Measurements from ENCODE around the gene OR2L5. TPM values are rescaled to one million over a fixed set of nuclear protein-coding genes. Genes with fewer than 3 reads are reported as not detected.

OR2L5 gene
- total RNA-seq, 4 donors from 2014 or later: not detected

DNA sequence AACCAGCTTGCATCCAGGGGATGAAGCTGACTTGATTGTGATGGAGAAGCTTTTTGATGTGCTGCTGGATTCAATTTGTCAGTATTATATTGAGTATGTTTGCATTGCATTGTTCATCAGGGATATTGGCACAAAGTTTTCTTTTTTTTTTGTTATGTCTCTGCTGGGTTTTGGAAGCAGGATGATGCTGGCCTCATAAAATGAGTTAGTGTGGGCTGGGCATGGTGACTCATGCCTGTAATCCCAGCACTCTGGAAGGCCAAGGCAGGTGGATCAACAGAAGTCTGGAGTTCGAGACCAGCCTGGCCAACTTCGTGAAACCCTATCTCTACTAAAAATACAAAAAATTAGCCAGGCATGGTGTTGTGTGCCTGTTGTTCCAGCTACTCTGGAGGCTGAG is 41.8 kb downstream of the OR2L5 start:
- Histone ChIP-seq H3K36me3 (no peaks in the 10 kb centered on the region), H3K27ac (no peak overlapping the region), H3K9me3 (peaks cover 0 to 24% (median 0%) of the 10 kb centered on the region in 3 donors), H3K4me1 (no peaks in the 10 kb centered on the region), H3K27me3 (no peaks in the 10 kb centered on the region), H3K4me3 (no peak overlapping the region)
- 50 to 57% methylated on average over 2 of the region's 2 CpGs for WGBS, 2 donors (ENCODE audit: low coverage in 1 of 2)
- no peak for ATAC-seq
- TF ChIP-seq EP300 (IDR thresholded peaks at IDR 0.05) (no peak), POLR2AphosphoS5 (IDR thresholded peaks at IDR 0.05) (no peak), POLR2A (IDR thresholded peaks at IDR 0.05) (no peak)
- TF ChIP-seq, protein P1, sequence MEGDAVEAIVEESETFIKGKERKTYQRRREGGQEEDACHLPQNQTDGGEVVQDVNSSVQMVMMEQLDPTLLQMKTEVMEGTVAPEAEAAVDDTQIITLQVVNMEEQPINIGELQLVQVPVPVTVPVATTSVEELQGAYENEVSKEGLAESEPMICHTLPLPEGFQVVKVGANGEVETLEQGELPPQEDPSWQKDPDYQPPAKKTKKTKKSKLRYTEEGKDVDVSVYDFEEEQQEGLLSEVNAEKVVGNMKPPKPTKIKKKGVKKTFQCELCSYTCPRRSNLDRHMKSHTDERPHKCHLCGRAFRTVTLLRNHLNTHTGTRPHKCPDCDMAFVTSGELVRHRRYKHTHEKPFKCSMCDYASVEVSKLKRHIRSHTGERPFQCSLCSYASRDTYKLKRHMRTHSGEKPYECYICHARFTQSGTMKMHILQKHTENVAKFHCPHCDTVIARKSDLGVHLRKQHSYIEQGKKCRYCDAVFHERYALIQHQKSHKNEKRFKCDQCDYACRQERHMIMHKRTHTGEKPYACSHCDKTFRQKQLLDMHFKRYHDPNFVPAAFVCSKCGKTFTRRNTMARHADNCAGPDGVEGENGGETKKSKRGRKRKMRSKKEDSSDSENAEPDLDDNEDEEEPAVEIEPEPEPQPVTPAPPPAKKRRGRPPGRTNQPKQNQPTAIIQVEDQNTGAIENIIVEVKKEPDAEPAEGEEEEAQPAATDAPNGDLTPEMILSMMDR (IDR thresholded peaks at IDR 0.05): no peak

DNA sequence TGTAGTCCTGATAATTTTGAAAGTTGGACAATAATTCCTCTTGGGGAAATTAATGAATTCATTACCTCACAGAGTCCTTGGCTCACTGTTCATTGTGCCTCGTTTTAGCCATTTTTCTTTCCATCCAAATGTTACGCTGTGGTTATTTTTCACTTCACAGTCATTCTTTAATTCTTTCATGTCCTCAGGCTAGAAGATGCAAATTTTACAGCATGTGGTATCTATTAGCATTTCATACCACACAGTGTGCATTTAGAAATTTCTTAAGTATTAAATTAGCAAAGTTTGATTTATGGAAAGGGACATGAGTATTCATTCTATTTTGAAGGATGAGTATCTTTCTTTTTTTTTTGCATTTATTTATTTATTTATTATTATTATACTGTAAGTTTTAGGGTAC is 51.6 kb downstream of the OR2L5 start:
- 67 to 75% methylated on average over 2 of the region's 2 CpGs for WGBS, 2 donors (ENCODE audit: low coverage in 1 of 2)

DNA sequence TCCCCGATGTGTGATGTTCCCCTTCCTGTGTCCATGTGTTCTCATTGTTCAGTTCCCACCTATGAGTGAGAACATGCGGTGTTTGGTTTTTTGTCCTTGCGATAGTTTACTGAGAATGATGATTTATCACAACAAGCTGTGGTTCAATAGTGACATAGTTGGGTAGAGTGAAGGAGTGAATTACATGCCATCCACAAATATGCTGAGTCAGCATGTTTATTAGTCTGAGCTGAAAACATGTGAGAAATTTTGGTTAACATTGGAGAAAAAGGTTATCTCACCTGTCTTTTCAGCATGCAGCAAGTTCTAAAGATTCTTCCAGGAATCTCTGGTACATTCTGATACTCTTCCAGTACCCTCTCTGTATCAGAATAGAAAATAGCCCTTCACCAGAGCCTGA is 52.1 kb downstream of the OR2L5 start:
- Histone ChIP-seq H3K4me3 (no peak overlapping the region), H3K4me1 (no peaks in the 10 kb centered on the region), H3K36me3 (no peaks in the 10 kb centered on the region), H3K27ac (no peak overlapping the region), H3K27me3 (no peaks in the 10 kb centered on the region), H3K9me3 (no peaks in the 10 kb centered on the region)
- no peak for TF ChIP-seq POLR2A (IDR thresholded peaks at IDR 0.05)
- TF ChIP-seq, protein P1 (IDR thresholded peaks at IDR 0.05): no peak
- TF ChIP-seq EP300 (IDR thresholded peaks at IDR 0.05): no peak
- TF ChIP-seq POLR2AphosphoS5 (IDR thresholded peaks at IDR 0.05): no peak
- no peak for ATAC-seq
- 100% methylated on average over 2 of the region's 3 CpGs; no CpG with 5 or more reads in 1 of the 2 donors for WGBS, 2 donors (ENCODE audit: low coverage in 1 of 2)

More for the DNA sequence above, 51.6 kb downstream of the OR2L5 start:
- Histone ChIP-seq H3K27ac (no peak overlapping the region), H3K36me3 (no peaks in the 10 kb centered on the region), H3K4me3 (no peak overlapping the region), H3K27me3 (no peaks in the 10 kb centered on the region), H3K9me3 (no peaks in the 10 kb centered on the region), H3K4me1 (no peaks in the 10 kb centered on the region)
- TF ChIP-seq POLR2A (IDR thresholded peaks at IDR 0.05) (no peak), POLR2AphosphoS5 (IDR thresholded peaks at IDR 0.05) (no peak), EP300 (IDR thresholded peaks at IDR 0.05) (no peak)
- TF ChIP-seq, protein P1 (IDR thresholded peaks at IDR 0.05): no peak
- no peak for ATAC-seq

Small RNAs within 50 kb of the gene (small RNA-seq; reads per million reads assigned to genes)
- 0 reads per million in 4 donors for gene RF00019

Other genes starting within 250 kb of the OR2L5 start
- not detected for gene OR14A16, start 189.5 kb upstream of the OR2L5 start, total RNA-seq
- gene OR11L1, start 171.8 kb upstream of the OR2L5 start, total RNA-seq: not detected
- 1 to 10 TPM in 1 of 4 donors, under 1 TPM in 2, not detected in 1; 0.81 to 9.1 (median 0.89) TPM for gene TRIM58, start 156.5 kb upstream of the OR2L5 start, total RNA-seq
- gene OR2W3, start 118.1 kb upstream of the OR2L5 start, total RNA-seq: 1 to 10 TPM in 1 of 4 donors, under 1 TPM in 2, not detected in 1; 0.39 to 1.6 (median 0.40) TPM
- gene OR2T8, start 93.4 kb upstream of the OR2L5 start, total RNA-seq: not detected
- gene OR2AJ1, start 88.8 kb upstream of the OR2L5 start, total RNA-seq: not detected
- not detected for gene OR2L8, start 64.8 kb upstream of the OR2L5 start, total RNA-seq
- not detected for gene OR2AK2, start 48.4 kb upstream of the OR2L5 start, total RNA-seq
- not detected for gene OR2L2, start 16.4 kb downstream of the OR2L5 start, total RNA-seq
- gene OR2L3, start 33.2 kb downstream of the OR2L5 start, total RNA-seq: not detected
- gene OR2L13, start 81.5 kb downstream of the OR2L5 start, total RNA-seq: not detected
- not detected for gene OR2M5, start 131.5 kb downstream of the OR2L5 start, total RNA-seq
- not detected for gene OR2M2, start 161.2 kb downstream of the OR2L5 start, total RNA-seq
- not detected for gene OR2M3, start 183.6 kb downstream of the OR2L5 start, total RNA-seq
- under 1 TPM in 2 of 4 donors, not detected in 2; 0.05 to 0.50 TPM for gene OR2M4, start 217.8 kb downstream of the OR2L5 start, total RNA-seq